OCI-LY7 (cell line): ENCODE data around the gene NUDCD3. TPM values are rescaled to one million over a fixed set of nuclear protein-coding genes. Genes with fewer than 3 reads are reported as not detected.

Experiments
- BruUV-seq: library from RNA; stranded (reverse); fragments of 400-500 nt; replicated peaks from 2 replicates; lab custom pipeline; 2021; lab: Mats Ljungman, UMichigan
- CTCF ChIA-PET: fragments of 300-600 bp; sonication (Branson Sonifier 250); formaldehyde crosslinking; loops from one replicate; lab custom pipeline; 2022; ENCODE audit warnings: antibody characterized with exemption; ENCODE audit not compliant: unreplicated experiment; lab: Charles Lee
- POLR2A ChIA-PET: fragments of 300-600 bp; sonication (Branson Sonifier 250); formaldehyde crosslinking; loops from one replicate; lab custom pipeline; 2022; ENCODE audit warnings: antibody characterized with exemption; lab: Charles Lee
- DNase-seq: peaks from one replicate; pipeline ENCODE4 v3.0.0-alpha.2; 2015; ENCODE audit warnings: low spot score
- H2AFZ ChIP-seq: fragments of 200-600 bp; sonication (generic), shearing (Covaris generic); 2 replicates; pipeline ENCODE4 v1.6.1; 2014; ENCODE audit warnings: mild to moderate bottlenecking, antibody characterized with exemption, low read length, moderate library complexity
- H3K27ac ChIP-seq: fragments of 200-600 bp; sonication (generic); 2 replicates; pipeline ENCODE4 v1.5.1; 2014; ENCODE audit warnings: mixed run types, low read depth, mild to moderate bottlenecking, moderate library complexity, low read length, inconsistent platforms; ENCODE audit not compliant: poor library complexity, severe bottlenecking
- H3K36me3 ChIP-seq: fragments of 200-600 bp; sonication (generic); 2 replicates; pipeline ENCODE4 v1.6.1; 2014; ENCODE audit warnings: mild to moderate bottlenecking, antibody characterized with exemption, low read length, moderate library complexity, mixed read lengths; ENCODE audit not compliant: insufficient read depth
- H3K4me1 ChIP-seq: fragments of 200-600 bp; sonication (generic); 2 replicates; pipeline ENCODE4 v1.5.1; 2014; ENCODE audit warnings: mild to moderate bottlenecking, low read length; ENCODE audit not compliant: insufficient read depth, poor library complexity, severe bottlenecking
- H3K4me2 ChIP-seq: fragments of 200-600 bp; sonication (generic); 2 replicates; pipeline ENCODE4 v1.6.1; 2014; ENCODE audit warnings: mild to moderate bottlenecking, low read length
- H3K4me3 ChIP-seq: fragments of 200-600 bp; sonication (generic); 2 replicates; pipeline ENCODE4 v1.5.1; 2014; ENCODE audit warnings: mild to moderate bottlenecking, low read depth, low read length; ENCODE audit not compliant: poor library complexity, severe bottlenecking
- H3K79me2 ChIP-seq: fragments of 200-600 bp; sonication (generic); 2 replicates; pipeline ENCODE4 v1.6.1; 2016; ENCODE audit warnings: low read depth, mild to moderate bottlenecking, low read length, moderate library complexity, mixed read lengths; ENCODE audit not compliant: insufficient read depth
- H3K9me2 ChIP-seq: fragments of 200-600 bp; sonication (generic); 2 replicates; pipeline ENCODE4 v1.6.1; 2016; ENCODE audit warnings: mild to moderate bottlenecking, low read length, mixed read lengths; ENCODE audit not compliant: insufficient read depth
- H3K9me3 ChIP-seq: fragments of 200-600 bp; sonication (generic); 2 replicates; pipeline ENCODE4 v1.6.1; 2014; ENCODE audit warnings: mild to moderate bottlenecking, mixed run types, low read length, mixed read lengths
- H4K20me1 ChIP-seq: fragments of 200-600 bp; sonication (generic); 2 replicates; pipeline ENCODE4 v1.6.1; 2014; ENCODE audit warnings: mild to moderate bottlenecking, antibody characterized with exemption, low read length, moderate library complexity, mixed read lengths; ENCODE audit not compliant: insufficient read depth
- CTCF ChIP-seq: fragments of 200-600 bp; sonication (generic); conservative IDR thresholded peaks from 2 replicates; pipeline ENCODE4 v1.5.1; 2014; ENCODE audit warnings: mild to moderate bottlenecking, antibody characterized with exemption, low read length, moderate library complexity, mixed read lengths
- EZH2phosphoT487 ChIP-seq: fragments of 200-600 bp; sonication (generic); IDR thresholded peaks from 2 replicates; pipeline ENCODE4 v1.6.1; 2018; ENCODE audit warnings: low read depth, borderline replicate concordance, mild to moderate bottlenecking, mixed run types, antibody characterized with exemption, low read length, moderate library complexity, mixed read lengths
- intact Hi-C: fragments of 100-400 bp; cut with micrococcal nuclease; formaldehyde crosslinking; loops from one replicate; pipeline ENCODE4 v1.10.0; 2022; ENCODE audit not compliant: unreplicated experiment
- total RNA-seq, 2 experiments: library from RNA; depleted of rRNA in 1 of 2; stranded (reverse); fragments of >200 nt in 1 of 2; shearing (Covaris generic) in 1 of 2; gene quantifications; 2 replicates each; pipeline ENCODE4 v1.2.3, GENCODE V29; 2014 to 2022

Gene NUDCD3
- total RNA-seq, 2 experiments from 2014 or later: 57.0 to 108 TPM

GRCh38 chr7:44394636-44395035, 95.8 kb downstream of the NUDCD3 start:
- no peak for TF ChIP-seq EZH2phosphoT487
- no peak for TF ChIP-seq CTCF
- Histone ChIP-seq H2AFZ (no peak overlapping the region), H3K9me3 (no peaks in the 10 kb centered on the region), H3K36me3 (peaks cover 40% of the 10 kb centered on the region; the same call in 1 of the 2 replicates), H3K4me1 (no peaks in the 10 kb centered on the region), H3K4me3 (no peak overlapping the region), H3K27ac (no peak overlapping the region), H4K20me1 (no peaks in the 10 kb centered on the region), H3K4me2 (no peak overlapping the region), H3K9me2 (no peaks in the 10 kb centered on the region), H3K79me2 (no peaks in the 10 kb centered on the region)
- BruUV-seq: no TSS peak
- intact Hi-C loops: no loop called here
- POLR2A ChIA-PET: interaction anchor here (0.5 kb wide), 1 partner anchor 27 kb away, joined by 3 read pairs; no protein-coding TSS in a partner anchor
- CTCF ChIA-PET: no interaction called here
- no peak for DNase-seq

- peaks cover 45% of the 10 kb centered on the region; the same call in 1 of the 2 replicates for H3K36me3 ChIP-seq
- POLR2A ChIA-PET: no interaction called here
- no TSS peak for BruUV-seq
These were observed 96.4 kb downstream of the NUDCD3 start for GRCh38 chr7:44394112-44394447.

More at GRCh38 chr7:44394112-44394447, 96.4 kb downstream of the NUDCD3 start:
- CTCF ChIA-PET: no interaction called here
- intact Hi-C loops: no loop called here
- no peaks in the 10 kb centered on the region for H4K20me1 ChIP-seq
- no peak overlapping the region for H3K4me2 ChIP-seq
- no peak overlapping the region for H3K27ac ChIP-seq
- H3K4me3 ChIP-seq: no peak overlapping the region
- no peaks in the 10 kb centered on the region for H3K9me3 ChIP-seq
- H2AFZ ChIP-seq: no peak overlapping the region
- DNase-seq: no peak
- TF ChIP-seq EZH2phosphoT487 (no peak), CTCF (no peak)
- no peaks in the 10 kb centered on the region for H3K79me2 ChIP-seq
- H3K4me1 ChIP-seq: no peaks in the 10 kb centered on the region
- no peaks in the 10 kb centered on the region for H3K9me2 ChIP-seq
